HFFc6 (cell line): ENCODE measurements around the gene NPAS3. TPM values are rescaled to one million over a fixed set of nuclear protein-coding genes. Genes with fewer than 3 reads are reported as not detected.

Experiments
- DNase-seq: peaks from one replicate; pipeline ENCODE4 v3.0.0-alpha.2; 2018
- H3K27ac Mint-ChIP-seq: 2 replicates; pipeline ENCODE4 v1.8.0; 2020; ENCODE audit warnings: mild to moderate bottlenecking, mixed read lengths
- H3K27me3 Mint-ChIP-seq: 2 replicates; pipeline ENCODE4 v1.8.0; 2021; ENCODE audit warnings: mild to moderate bottlenecking, moderate library complexity, mixed read lengths; ENCODE audit not compliant: insufficient read depth
- H3K36me3 Mint-ChIP-seq: 2 replicates; pipeline ENCODE4 v1.8.0; 2021; ENCODE audit warnings: low read depth, mixed read lengths
- H3K4me1 Mint-ChIP-seq: 2 replicates; pipeline ENCODE4 v1.8.0; 2020; ENCODE audit warnings: low read depth, mixed read lengths
- H3K4me3 Mint-ChIP-seq: 2 replicates; pipeline ENCODE4 v1.8.0; 2020; ENCODE audit warnings: mild to moderate bottlenecking, moderate library complexity, mixed read lengths
- H3K9me3 Mint-ChIP-seq: 2 replicates; pipeline ENCODE4 v1.8.0; 2020; ENCODE audit warnings: mild to moderate bottlenecking, mixed read lengths
- total RNA-seq, 6 experiments: library from RNA; stranded (reverse); fragmentation: NEBNext Ultra II Directional; extraction: Animal tissue kit (Norgen Biotek cat#: 25700); gene quantifications; 2 replicates in 1 of 6; 3 replicates in 5 of 6; pipeline ENCODE4 v1.2.3, GENCODE V29; 2021
- TF ChIP-seq, protein P1 (sequence below): fragments of 200-600 bp; sonication (generic); IDR thresholded peaks from 2 replicates; pipeline ENCODE4 v1.5.0; 2021; ENCODE audit warnings: antibody characterized with exemption, mild to moderate bottlenecking

NPAS3 gene
- total RNA-seq, 6 experiments from 2014 or later: not detected

DNA sequence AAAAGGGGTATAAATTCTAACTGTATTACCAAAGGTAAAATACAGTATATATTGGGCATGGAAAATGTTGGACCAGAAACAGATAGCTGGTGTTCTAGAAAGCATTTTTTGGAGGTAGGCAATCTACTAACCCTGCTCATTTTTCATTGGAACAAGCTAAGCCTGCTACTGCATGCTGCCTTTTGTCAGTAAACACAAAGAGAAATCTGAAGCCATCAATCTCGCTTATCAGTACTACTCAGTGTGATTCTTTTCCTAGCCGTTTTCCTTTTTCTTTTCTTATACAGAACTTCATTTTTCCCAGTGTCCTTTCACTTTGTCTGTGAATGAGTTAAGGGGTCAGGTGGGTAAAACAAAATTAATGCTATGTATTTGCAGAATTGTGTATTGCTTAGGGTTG, 312.3 kb downstream of the NPAS3 start:
- Mint-ChIP-seq H3K27ac (no peak overlapping the region), H3K4me1 (no peaks in the 10 kb centered on the region), H3K27me3 (no peaks in the 10 kb centered on the region; the same call in 1 of the 2 replicates), H3K36me3 (no peaks in the 10 kb centered on the region), H3K9me3 (peaks cover 3% of the 10 kb centered on the region; the same call in 1 of the 2 replicates), H3K4me3 (no peak overlapping the region)
- TF ChIP-seq, protein P1, sequence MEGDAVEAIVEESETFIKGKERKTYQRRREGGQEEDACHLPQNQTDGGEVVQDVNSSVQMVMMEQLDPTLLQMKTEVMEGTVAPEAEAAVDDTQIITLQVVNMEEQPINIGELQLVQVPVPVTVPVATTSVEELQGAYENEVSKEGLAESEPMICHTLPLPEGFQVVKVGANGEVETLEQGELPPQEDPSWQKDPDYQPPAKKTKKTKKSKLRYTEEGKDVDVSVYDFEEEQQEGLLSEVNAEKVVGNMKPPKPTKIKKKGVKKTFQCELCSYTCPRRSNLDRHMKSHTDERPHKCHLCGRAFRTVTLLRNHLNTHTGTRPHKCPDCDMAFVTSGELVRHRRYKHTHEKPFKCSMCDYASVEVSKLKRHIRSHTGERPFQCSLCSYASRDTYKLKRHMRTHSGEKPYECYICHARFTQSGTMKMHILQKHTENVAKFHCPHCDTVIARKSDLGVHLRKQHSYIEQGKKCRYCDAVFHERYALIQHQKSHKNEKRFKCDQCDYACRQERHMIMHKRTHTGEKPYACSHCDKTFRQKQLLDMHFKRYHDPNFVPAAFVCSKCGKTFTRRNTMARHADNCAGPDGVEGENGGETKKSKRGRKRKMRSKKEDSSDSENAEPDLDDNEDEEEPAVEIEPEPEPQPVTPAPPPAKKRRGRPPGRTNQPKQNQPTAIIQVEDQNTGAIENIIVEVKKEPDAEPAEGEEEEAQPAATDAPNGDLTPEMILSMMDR: no peak
- no peak for DNase-seq

DNA sequence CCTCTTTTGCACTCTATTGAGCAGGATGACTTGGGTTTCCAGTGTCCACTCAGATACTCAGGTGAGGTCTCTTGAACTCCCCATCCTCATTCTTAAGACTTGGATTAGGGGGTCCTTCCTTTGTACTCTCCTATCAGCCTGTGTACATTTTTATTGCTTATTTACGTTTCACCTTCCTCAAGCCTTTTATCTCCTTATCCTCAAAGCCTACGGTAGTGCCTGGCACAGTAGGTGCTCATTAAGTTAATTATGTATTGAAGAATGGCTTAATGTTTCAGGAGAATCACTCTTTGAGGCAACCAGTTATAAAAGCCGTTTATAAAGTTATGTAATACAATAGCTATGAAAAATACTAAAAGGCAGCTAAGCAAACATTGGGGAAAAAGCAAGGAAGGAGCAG, 315.7 kb downstream of the NPAS3 start:
- Mint-ChIP-seq H3K4me3 (no peak overlapping the region), H3K27me3 (no peaks in the 10 kb centered on the region), H3K27ac (no peak overlapping the region), H3K9me3 (peaks cover 4% of the 10 kb centered on the region; the same call in 1 of the 2 replicates), H3K36me3 (no peaks in the 10 kb centered on the region), H3K4me1 (no peaks in the 10 kb centered on the region)
- no peak for DNase-seq
- TF ChIP-seq, protein P1: no peak

DNA sequence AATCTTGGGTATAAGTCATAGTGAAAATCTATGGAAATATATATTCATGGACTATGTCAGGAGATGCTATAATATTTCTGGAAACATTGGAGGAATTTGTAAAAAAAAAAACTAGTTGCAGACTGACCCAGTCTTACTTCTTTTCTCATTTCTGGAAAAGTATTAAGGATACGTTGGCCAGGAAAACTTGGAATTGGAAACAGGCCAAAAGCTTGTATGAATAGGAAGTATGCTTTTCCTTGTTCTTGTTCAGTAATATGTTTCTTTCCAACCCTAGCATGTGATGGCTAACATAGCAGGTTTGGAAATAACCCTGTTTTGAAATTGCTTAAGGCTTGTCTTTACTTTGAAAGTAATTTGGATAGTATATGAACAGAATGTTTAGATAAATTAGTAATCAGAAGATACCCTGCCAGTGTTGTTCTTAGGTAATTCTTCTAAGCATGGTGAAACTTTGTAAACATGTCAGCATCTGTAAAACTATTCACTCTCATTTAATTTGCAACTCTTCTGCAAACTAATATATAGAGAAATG, 316.2 kb downstream of the NPAS3 start:
- H3K4me3 Mint-ChIP-seq: no peak overlapping the region
- no peaks in the 10 kb centered on the region for H3K36me3 Mint-ChIP-seq
- TF ChIP-seq, protein P1: no peak
- H3K27me3 Mint-ChIP-seq: no peaks in the 10 kb centered on the region
- no peak overlapping the region for H3K27ac Mint-ChIP-seq
- H3K4me1 Mint-ChIP-seq: no peaks in the 10 kb centered on the region
- peaks cover 4% of the 10 kb centered on the region; the same call in 1 of the 2 replicates for H3K9me3 Mint-ChIP-seq
- no peak for DNase-seq

DNA sequence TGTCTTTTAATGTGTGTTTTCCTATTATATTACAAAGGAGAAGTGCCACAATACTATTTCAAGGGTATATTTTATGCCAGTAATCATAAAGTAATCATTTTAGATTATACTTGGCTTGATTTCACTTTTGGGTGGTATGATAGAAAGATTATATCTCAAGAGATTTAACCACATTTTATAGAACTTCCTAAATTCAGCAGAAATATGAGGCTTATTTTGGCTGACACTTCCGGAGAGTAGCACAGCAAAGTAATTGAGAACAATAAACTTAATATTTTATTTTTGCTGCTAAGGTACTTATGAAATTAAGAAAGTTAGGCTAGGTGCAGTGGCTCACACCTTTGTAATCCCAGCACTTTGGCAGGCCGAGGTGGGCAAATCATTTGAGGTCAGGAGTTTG, 319.1 kb downstream of the NPAS3 start:
- Mint-ChIP-seq H3K27me3 (no peaks in the 10 kb centered on the region), H3K27ac (no peak overlapping the region), H3K36me3 (no peaks in the 10 kb centered on the region), H3K4me3 (no peak overlapping the region), H3K9me3 (peaks cover 18% of the 10 kb centered on the region; the same call in 1 of the 2 replicates), H3K4me1 (no peaks in the 10 kb centered on the region)
- no peak for DNase-seq
- TF ChIP-seq, protein P1: no peak

DNA sequence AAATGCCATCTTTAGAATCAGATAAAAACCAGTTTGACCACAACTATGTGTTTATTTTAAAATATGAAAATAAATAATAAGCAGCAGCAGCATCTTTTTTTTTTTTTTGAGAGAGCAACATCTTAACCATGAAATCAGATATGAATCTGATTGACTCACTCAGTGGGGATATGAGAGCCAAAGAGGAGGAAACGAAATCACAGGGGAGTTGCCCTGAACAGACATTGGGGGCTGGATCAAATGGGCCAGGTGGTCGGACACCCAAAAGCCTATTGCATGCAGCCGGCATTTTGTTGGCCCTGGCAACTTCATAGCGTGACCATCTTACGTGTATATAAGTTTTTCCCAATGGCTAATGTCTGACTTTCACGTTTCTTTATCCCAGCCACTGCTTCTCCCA, 321.1 kb downstream of the NPAS3 start:
- H3K9me3 Mint-ChIP-seq: peaks cover 18% of the 10 kb centered on the region; the same call in 1 of the 2 replicates
- H3K27ac Mint-ChIP-seq: no peak overlapping the region
- no peaks in the 10 kb centered on the region for H3K27me3 Mint-ChIP-seq
- H3K36me3 Mint-ChIP-seq: no peaks in the 10 kb centered on the region
- TF ChIP-seq, protein P1: no peak
- no peak overlapping the region for H3K4me3 Mint-ChIP-seq
- H3K4me1 Mint-ChIP-seq: no peaks in the 10 kb centered on the region
- DNase-seq: no peak

DNA sequence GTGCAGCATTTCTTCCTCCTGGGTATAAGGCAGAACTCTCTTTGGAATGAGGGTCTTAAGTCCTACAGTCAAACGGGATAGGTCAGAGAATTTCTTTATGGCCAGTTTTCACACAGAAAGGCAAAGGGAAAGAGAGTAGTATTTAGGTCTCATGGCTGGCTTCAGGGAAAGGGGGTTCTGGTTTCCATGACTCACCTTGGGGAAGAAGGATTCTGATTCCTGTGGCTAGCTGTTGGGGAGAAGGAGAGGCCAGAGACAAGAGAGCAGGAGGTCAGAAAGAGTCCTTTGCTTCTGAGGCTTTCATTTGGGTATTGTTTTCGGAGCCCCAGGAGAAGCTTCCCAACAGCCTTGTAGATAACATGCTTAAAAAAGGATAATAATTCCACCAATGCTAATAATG, 332.5 kb downstream of the NPAS3 start:
- no peaks in the 10 kb centered on the region for H3K4me1 Mint-ChIP-seq
- H3K36me3 Mint-ChIP-seq: no peaks in the 10 kb centered on the region
- peaks cover 2% of the 10 kb centered on the region for H3K27me3 Mint-ChIP-seq
- no peaks in the 10 kb centered on the region; the same call in 1 of the 2 replicates for H3K9me3 Mint-ChIP-seq
- H3K27ac Mint-ChIP-seq: no peak overlapping the region
- TF ChIP-seq, protein P1: no peak
- no peak overlapping the region for H3K4me3 Mint-ChIP-seq
- DNase-seq: no peak
